GM12878 (cell line): ENCODE results near the gene DLG2. TPM values are rescaled to one million over a fixed set of nuclear protein-coding genes. Genes with fewer than 3 reads are reported as not detected.

ENCODE experiments used
- ATAC-seq: fragments of 200-7000 bp; cut with Tn5 transposase; 3 replicates; pipeline ENCODE4 v1.9.1; 2020; ENCODE audit warnings: mild to moderate bottlenecking, moderate library complexity
- BruUV-seq: library from RNA; stranded (reverse); fragments of 400-500 nt; replicated peaks from 2 replicates; lab custom pipeline; 2021; lab: Mats Ljungman, UMichigan
- CTCF ChIA-PET: fragments of 300-600 bp; sonication (Branson Sonifier 250); formaldehyde crosslinking; extraction: SDS; loops from one replicate; lab custom pipeline; 2021; ENCODE audit warnings: inconsistent platforms; lab: Yijun Ruan, JAX
- POLR2A ChIA-PET: fragments of 350-600 bp; formaldehyde crosslinking; extraction: SDS; loops from one replicate; lab custom pipeline; 2021; ENCODE audit warnings: inconsistent platforms; lab: Charles Lee
- RAD21 ChIA-PET: fragments of 300-600 bp; sonication (Branson Sonifier 250); formaldehyde crosslinking; loops from one replicate; lab custom pipeline; 2023; ENCODE audit warnings: antibody characterized with exemption; ENCODE audit not compliant: unreplicated experiment; lab: Charles Lee
- SMC1A ChIA-PET: fragments of 300-600 bp; sonication (Branson Sonifier 250); formaldehyde crosslinking; loops from one replicate; lab custom pipeline; 2023; ENCODE audit not compliant: unreplicated experiment, uncharacterized antibody; lab: Charles Lee
- DNase-seq: peaks from one replicate; pipeline ENCODE4 v3.0.0-alpha.2; 2011; ENCODE audit warnings: low read depth, low spot score
- FAIRE-seq: peaks from 3 replicates; lab custom pipeline; 2011; peaks lifted over from hg19 to GRCh38; lab: Jason Lieb, UNC
- H2AFZ ChIP-seq: 2 replicates; pipeline ENCODE4 v1.6.0; 2011; ENCODE audit warnings: low read depth, low read length, control low read depth; ENCODE audit not compliant: control insufficient read depth
- H3K27ac ChIP-seq: 2 replicates; pipeline ENCODE4 v1.5.1; 2011; ENCODE audit warnings: control low read depth; ENCODE audit not compliant: control insufficient read depth, insufficient read depth
- H3K27me3 ChIP-seq, 2 experiments: replicated peaks in 1 of 2; 2 replicates each; pipeline versions ENCODE4 v1.6.0 to v1.6.1; 2011; ENCODE audit warnings: low read length in 1 of 2; ENCODE audit not compliant: control insufficient read depth in 2 of 2, insufficient read depth in 2 of 2
- H3K36me3 ChIP-seq, 2 experiments: 2 replicates each; pipeline ENCODE4 v1.5.1; 2011; ENCODE audit warnings: low read length in 1 of 2; ENCODE audit not compliant: control insufficient read depth in 2 of 2, insufficient read depth in 2 of 2
- H3K4me1 ChIP-seq: 2 replicates; pipeline ENCODE4 v1.6.1; 2011; ENCODE audit warnings: mild to moderate bottlenecking, low read length, moderate library complexity, mixed read lengths; ENCODE audit not compliant: control insufficient read depth, insufficient read depth
- H3K4me2 ChIP-seq: 2 replicates; pipeline ENCODE4 v1.6.0; 2011; ENCODE audit warnings: control low read depth; ENCODE audit not compliant: control insufficient read depth, insufficient read depth
- H3K4me3 ChIP-seq: fragments of 200-600 bp; sonication (generic); 2 replicates; pipeline ENCODE4 v1.5.1; 2016
- H3K79me2 ChIP-seq: 2 replicates; pipeline ENCODE4 v1.6.0; 2011; ENCODE audit warnings: low read length; ENCODE audit not compliant: control insufficient read depth, insufficient read depth
- H3K9ac ChIP-seq: 2 replicates; pipeline ENCODE4 v1.8.0; 2011; ENCODE audit warnings: low read length, control low read depth, mixed read lengths; ENCODE audit not compliant: control insufficient read depth, insufficient read depth
- H3K9me3 ChIP-seq: replicated peaks from 3 replicates; pipeline ENCODE4 v1.5.1; 2011; ENCODE audit warnings: mild to moderate bottlenecking, low read length; ENCODE audit not compliant: control insufficient read depth, insufficient read depth
- H4K20me1 ChIP-seq: 2 replicates; pipeline ENCODE4 v1.6.0; 2011; ENCODE audit not compliant: control insufficient read depth, insufficient read depth
- CBX3 ChIP-seq: fragments of 200-600 bp; sonication (generic); IDR thresholded peaks from 2 replicates; pipeline ENCODE4 v1.6.1; 2016; ENCODE audit warnings: low read depth, borderline replicate concordance
- CHD1 ChIP-seq: IDR thresholded peaks from 2 replicates; pipeline ENCODE4 v1.6.1; 2012; ENCODE audit warnings: low read depth, low read length, improper control_type of control experiment
- CHD2 ChIP-seq: IDR thresholded peaks from 2 replicates; pipeline ENCODE4 v1.6.1; 2011; ENCODE audit warnings: low read depth, low read length, improper control_type of control experiment, borderline replicate concordance
- E4F1 ChIP-seq: fragments of 450-650 bp; IDR thresholded peaks from 2 replicates; pipeline ENCODE4 v1.6.1; 2018; ENCODE audit warnings: borderline replicate concordance, mild to moderate bottlenecking; ENCODE audit not compliant: partially characterized antibody
- EZH2 ChIP-seq: IDR thresholded peaks from 2 replicates; pipeline ENCODE4 v1.6.1; 2012; ENCODE audit warnings: low read depth, mild to moderate bottlenecking, control low read depth, inconsistent platforms, low read length, borderline replicate concordance; ENCODE audit not compliant: control insufficient read depth
- FOXK2 ChIP-seq: fragments of 450-650 bp; IDR thresholded peaks from 2 replicates; pipeline ENCODE4 v1.6.1; 2017; ENCODE audit warnings: mild to moderate bottlenecking, moderate library complexity
- FOXM1 ChIP-seq: IDR thresholded peaks from 2 replicates; pipeline ENCODE4 v1.6.1; 2012; ENCODE audit warnings: low read depth, mild to moderate bottlenecking, inconsistent platforms, low read length, moderate library complexity
- MEF2A ChIP-seq: IDR thresholded peaks from 2 replicates; pipeline ENCODE4 v1.6.1; 2011; ENCODE audit warnings: low read depth, mild to moderate bottlenecking, low read length, moderate library complexity; ENCODE audit not compliant: insufficient read depth
- NR2C2 ChIP-seq: IDR thresholded peaks from 2 replicates; pipeline ENCODE4 v1.6.1; 2011; ENCODE audit warnings: borderline replicate concordance, low read depth; ENCODE audit not compliant: control insufficient read depth, insufficient read length
- PKNOX1 ChIP-seq: fragments of 450-650 bp; IDR thresholded peaks from 2 replicates; pipeline ENCODE4 v1.6.1; 2016; ENCODE audit warnings: mild to moderate bottlenecking
- RAD51 ChIP-seq: fragments of 450-650 bp; IDR thresholded peaks from 2 replicates; pipeline ENCODE4 v1.6.1; 2016; ENCODE audit warnings: moderate library complexity, mild to moderate bottlenecking, inconsistent platforms
- RBBP5 ChIP-seq: fragments of 200-600 bp; sonication (generic); conservative IDR thresholded peaks from 2 replicates; pipeline ENCODE4 v1.6.1; 2016
- RUNX3 ChIP-seq: IDR thresholded peaks from 2 replicates; pipeline ENCODE4 v1.6.1; 2012; ENCODE audit warnings: low read length, inconsistent platforms
- SP1 ChIP-seq: IDR thresholded peaks from one replicate; pipeline ENCODE4 v1.6.1; 2011; ENCODE audit warnings: low read depth, low read length
- SREBF1 ChIP-seq: IDR thresholded peaks from 2 replicates; pipeline ENCODE4 v1.6.1; 2012; ENCODE audit warnings: mild to moderate bottlenecking, low read length
- ZNF24 ChIP-seq: fragments of 450-650 bp; IDR thresholded peaks from 2 replicates; pipeline ENCODE4 v1.6.1; 2017; ENCODE audit warnings: antibody characterized with exemption, mild to moderate bottlenecking
- ZNF384 ChIP-seq: IDR thresholded peaks from 2 replicates; pipeline ENCODE4 v1.6.1; 2012; ENCODE audit warnings: low read depth, mild to moderate bottlenecking, low read length, improper control_type of control experiment, borderline replicate concordance
- ZNF622 ChIP-seq: fragments of 450-650 bp; IDR thresholded peaks from 2 replicates; pipeline ENCODE4 v1.6.1; 2017; ENCODE audit warnings: mild to moderate bottlenecking, inconsistent platforms
- ZNF687 ChIP-seq: fragments of 450-650 bp; IDR thresholded peaks from 2 replicates; pipeline ENCODE4 v1.6.1; 2017; ENCODE audit warnings: mild to moderate bottlenecking, moderate library complexity
- in situ Hi-C: fragments of 300-500 bp; cut with MboI; formaldehyde crosslinking; loops from 9 replicates; pipeline ENCODE4 v1.14.3; 2018; ENCODE audit warnings: mixed read lengths
- intact Hi-C: fragments of 100-400 bp; cut with micrococcal nuclease; formaldehyde crosslinking; loops from one replicate; pipeline ENCODE4 v1.14.2; 2022; ENCODE audit not compliant: unreplicated experiment
- polyA plus RNA-seq, 11 experiments: library from polyadenylated mRNA; depleted of rRNA in 4 of 11; unstranded in 6 of 11; stranded (reverse) in 5 of 11; fragments of >200 nt; fragmentation: Nextera tagmentation in 4 of 11; fragmentation: Illumina TruSeq in 1 of 11; extraction: Ambion mirVana in 4 of 11; extraction: Trizol in 1 of 11; gene quantifications; 1 replicate in 1 of 11; 2 replicates in 10 of 11; pipeline versions ENCODE4 v1.2.1 to v1.2.3, GENCODE V29; 2011 to 2016; ENCODE audit warnings: inconsistent platforms in 2 of 11, missing spikeins in 2 of 11, low read depth in 1 of 11
- total RNA-seq, 4 experiments: library from RNA; depleted of rRNA in 3 of 4; stranded (reverse); fragments of >200 nt in 3 of 4; fragmentation: Illumina TruSeq in 1 of 4; extraction: Trizol in 1 of 4; gene quantifications; 2 replicates each; pipeline versions ENCODE4 v1.2.1 to v1.2.3, GENCODE V29; 2013 to 2021

DLG2 gene
- total and polyA plus RNA-seq, 10 of the 15 experiments (the other 5 are each of a cell fraction or from before 2014, with no cell fraction given), result 0.09 to 0.98 (median 0.35) TPM

GRCh38 chr11:83914995-83915394 is 1712.1 kb downstream of the DLG2 start:
- BruUV-seq, result no TSS peak

More at GRCh38 chr11:83914995-83915394, 1712.1 kb downstream of the DLG2 start:
- CTCF ChIA-PET, result no interaction called here
- in situ Hi-C loops (no loop called here), intact Hi-C loops (no loop called here)
- DNase-seq (no peak), ATAC-seq (no peak), FAIRE-seq (no peak)
- POLR2A ChIA-PET, result no interaction called here
- Histone ChIP-seq H3K9me3 (no peaks in the 10 kb centered on the region), H3K4me3 (no peak overlapping the region), H3K79me2 (no peaks in the 10 kb centered on the region), H3K36me3 (no peaks in the 10 kb centered on the region), H3K4me1 (no peaks in the 10 kb centered on the region), H3K9ac (no peak overlapping the region), H4K20me1 (no peaks in the 10 kb centered on the region), H3K27me3 (no peaks in the 10 kb centered on the region), H3K4me2 (no peak overlapping the region), H2AFZ (no peak overlapping the region), H3K27ac (no peak overlapping the region)
- TF ChIP-seq ZNF384 (no peak), FOXM1 (no peak), E4F1 (no peak), ZNF622 (no peak), CBX3 (no peak), RAD51 (no peak), CHD1 (no peak), PKNOX1 (no peak), NR2C2 (no peak), MEF2A (no peak), SREBF1 (no peak), ZNF687 (no peak), EZH2 (no peak), RUNX3 (no peak), RBBP5 (no peak), FOXK2 (no peak), ZNF24 (no peak), CHD2 (no peak), SP1 (no peak)
- RAD21 ChIA-PET, result no interaction called here
- SMC1A ChIA-PET, result interaction anchor here (0.9 kb wide), 1 partner anchor 12 kb away, joined by 3 read pairs; no protein-coding TSS in a partner anchor
